Kidney (tissue), 14 donors: ENCODE data around the gene GTSE1. TPM values are rescaled to one million over a fixed set of nuclear protein-coding genes. Genes with fewer than 3 reads are reported as not detected.

Source experiments
- DNase-seq, 5 donors: peaks; one replicate each; pipeline ENCODE4 v3.0.0-alpha.2; 2013 to 2020
- FAIRE-seq: peaks from 2 replicates; lab custom pipeline; 2012; peaks lifted over from hg19 to GRCh38; lab: Jason Lieb, UNC
- H3K27ac ChIP-seq, 2 donors: one replicate each; pipeline ENCODE4 v1.7.0; 2013; ENCODE audit warnings: low read depth in 2 of 2, low read length in 2 of 2, inconsistent platforms in 1 of 2
- H3K27me3 ChIP-seq: one replicate; pipeline ENCODE4 v1.7.1; 2013; ENCODE audit warnings: low read length, inconsistent platforms; ENCODE audit not compliant: control insufficient read depth, insufficient read depth
- H3K36me3 ChIP-seq, 3 donors: one replicate each; pipeline versions ENCODE4 v1.7.0 to v1.7.1; 2013; ENCODE audit warnings: low read length in 3 of 3, control low read depth in 1 of 3, inconsistent platforms in 1 of 3; ENCODE audit not compliant: insufficient read depth in 3 of 3, control insufficient read depth in 2 of 3
- H3K4me1 ChIP-seq, 3 donors: one replicate each; pipeline versions ENCODE4 v1.7.0 to v1.7.1; 2013; ENCODE audit warnings: low read length in 3 of 3, inconsistent platforms in 1 of 3, low read depth in 1 of 3; ENCODE audit not compliant: control insufficient read depth in 2 of 3, insufficient read depth in 2 of 3
- H3K4me3 ChIP-seq, 3 donors: one replicate each; pipeline versions ENCODE4 v1.7.0 to v1.8.1; 2013; ENCODE audit warnings: low read length in 3 of 3, control low read depth in 1 of 3, inconsistent platforms in 1 of 3
- H3K9ac ChIP-seq, 3 donors: one replicate each; pipeline versions ENCODE4 v1.7.0 to v1.7.1; 2013; ENCODE audit warnings: low read length in 3 of 3, control low read depth in 1 of 3, inconsistent platforms in 1 of 3
- H3K9me3 ChIP-seq, 3 donors: one replicate each; pipeline versions ENCODE4 v1.7.0 to v1.7.1; 2013; ENCODE audit warnings: low read length in 3 of 3, control low read depth in 1 of 3, inconsistent platforms in 1 of 3; ENCODE audit not compliant: control insufficient read depth in 2 of 3, insufficient read depth in 1 of 3
- CTCF ChIP-seq: IDR thresholded peaks from 3 replicates; pipeline ENCODE4 v1.5.1; 2012; ENCODE audit warnings: mild to moderate bottlenecking, moderate library complexity, borderline replicate concordance; ENCODE audit not compliant: insufficient read depth; ENCODE audit errors: extremely low read depth
- intact Hi-C: fragments of 100-400 bp; cut with DNase I; formaldehyde crosslinking; loops from one replicate; pipeline ENCODE4 v1.11.1; 2022
- polyA plus RNA-seq: library from polyadenylated mRNA; stranded (reverse); fragments of 350-450 nt; fragmentation: Illumina TruSeq; extraction: RNeasy Lipid Tissue Mini Kit (QIAGEN cat#74804); gene quantifications from one replicate; pipeline ENCODE4 v1.2.3, GENCODE V29; 2014; ENCODE audit warnings: low read depth, low replicate concordance; ENCODE audit not compliant: insufficient read depth
- total RNA-seq: library from RNA; stranded (reverse); fragmentation: NEBNext Ultra II Directional; extraction: Animal tissue kit (Norgen Biotek cat#: 25700); gene quantifications from one replicate; pipeline ENCODE4 v1.2.1, GENCODE V29; 2021
- donor health status: control.
- donor health status: control.
- donor health status: control.
- donor health status: control.
- donor health status: control.
- donor health status: DM: yes; HTN: yes; CAD: no.
- donor health status: Normal renal cell carcinoma (clear cell type).

The GTSE1 gene
- total and polyA plus RNA-seq, 2 donors from 2014 or later, result 0.41 to 0.94 TPM

GRCh38 chr22:46320716-46321386, 24.2 kb downstream of the GTSE1 start:
- Histone ChIP-seq H3K27ac (no peak overlapping the region), H3K36me3 (no peaks in the 10 kb centered on the region), H3K4me3 (no peak overlapping the region), H3K9me3 (no peaks in the 10 kb centered on the region), H3K9ac (no peak overlapping the region), H3K4me1 (no peaks in the 10 kb centered on the region), H3K27me3 (no peaks in the 10 kb centered on the region)
- intact Hi-C loops, result no loop called here
- DNase-seq (no peak), FAIRE-seq (no peak)
- TF ChIP-seq CTCF, result no peak

GRCh38 chr22:46322711-46323110, 26.0 kb downstream of the GTSE1 start:
- H3K4me3 ChIP-seq, result no peak overlapping the region
- no peak overlapping the region for H3K9ac ChIP-seq
- H3K27me3 ChIP-seq, result no peaks in the 10 kb centered on the region
- no peak for TF ChIP-seq CTCF
- no peaks in the 10 kb centered on the region for H3K9me3 ChIP-seq
- DNase-seq (no peak), FAIRE-seq (no peak)
- no peaks in the 10 kb centered on the region for H3K4me1 ChIP-seq
- no peak overlapping the region for H3K27ac ChIP-seq
- intact Hi-C loops, result no loop called here
- no peaks in the 10 kb centered on the region for H3K36me3 ChIP-seq

GRCh38 chr22:46323162-46323561, 26.5 kb downstream of the GTSE1 start:
- FAIRE-seq (no peak), DNase-seq (no peak)
- H3K27me3 ChIP-seq, result no peaks in the 10 kb centered on the region
- no peak for TF ChIP-seq CTCF
- H3K27ac ChIP-seq, result no peak overlapping the region
- H3K4me3 ChIP-seq, result no peak overlapping the region
- no peaks in the 10 kb centered on the region for H3K9me3 ChIP-seq
- H3K4me1 ChIP-seq, result no peaks in the 10 kb centered on the region
- no peaks in the 10 kb centered on the region for H3K36me3 ChIP-seq
- intact Hi-C loops, result no loop called here
- H3K9ac ChIP-seq, result no peak overlapping the region
